Peyer's patch (tissue), 4 donors: ENCODE results near the gene AJM1.
"Not testable (repeated sequence)": the region's sequence is repeated elsewhere in the genome, so short reads cannot be mapped to it uniquely, and the experiment has no call there.

Experiments
- CTCF ChIP-seq, 6 experiments: fragments of 450-650 bp in 4 of 6; fragments of 200-600 bp in 2 of 6; sonication (generic) in 1 of 6; IDR thresholded peaks; one replicate each; pipeline ENCODE4 v1.5.1; 2017 to 2019; ENCODE audit warnings: antibody characterized with exemption in 6 of 6, mild to moderate bottlenecking in 3 of 6, moderate library complexity in 1 of 6
- POLR2A ChIP-seq, 2 donors: fragments of 450-650 bp; IDR thresholded peaks; one replicate each; pipeline ENCODE4 v1.5.1; 2017; ENCODE audit warnings: antibody characterized with exemption in 2 of 2, mild to moderate bottlenecking in 2 of 2, moderate library complexity in 2 of 2

GRCh38 chr9:136843159-136843800 lies 1.0 kb downstream of the AJM1 start:
- TF ChIP-seq CTCF, POLR2A (IDR thresholded peaks at IDR 0.05): not testable (repeated sequence)
